Tongue (tissue), 2 donors: ENCODE results near the gene FIS1. TPM values are rescaled to one million over a fixed set of nuclear protein-coding genes. Genes with fewer than 3 reads are reported as not detected.
"Not testable (repeated sequence)": the region's sequence is repeated elsewhere in the genome, so short reads cannot be mapped to it uniquely, and the experiment has no call there.

Experiments used
- DNase-seq: peaks from one replicate; pipeline ENCODE4 v3.0.0-alpha.2; 2015
- total RNA-seq: library from RNA; depleted of rRNA; stranded (reverse); fragments of >200 nt; gene quantifications from one replicate; pipeline ENCODE4 v1.2.3, GENCODE V29; 2014

Gene FIS1
- total RNA-seq, result 180 TPM

DNA sequence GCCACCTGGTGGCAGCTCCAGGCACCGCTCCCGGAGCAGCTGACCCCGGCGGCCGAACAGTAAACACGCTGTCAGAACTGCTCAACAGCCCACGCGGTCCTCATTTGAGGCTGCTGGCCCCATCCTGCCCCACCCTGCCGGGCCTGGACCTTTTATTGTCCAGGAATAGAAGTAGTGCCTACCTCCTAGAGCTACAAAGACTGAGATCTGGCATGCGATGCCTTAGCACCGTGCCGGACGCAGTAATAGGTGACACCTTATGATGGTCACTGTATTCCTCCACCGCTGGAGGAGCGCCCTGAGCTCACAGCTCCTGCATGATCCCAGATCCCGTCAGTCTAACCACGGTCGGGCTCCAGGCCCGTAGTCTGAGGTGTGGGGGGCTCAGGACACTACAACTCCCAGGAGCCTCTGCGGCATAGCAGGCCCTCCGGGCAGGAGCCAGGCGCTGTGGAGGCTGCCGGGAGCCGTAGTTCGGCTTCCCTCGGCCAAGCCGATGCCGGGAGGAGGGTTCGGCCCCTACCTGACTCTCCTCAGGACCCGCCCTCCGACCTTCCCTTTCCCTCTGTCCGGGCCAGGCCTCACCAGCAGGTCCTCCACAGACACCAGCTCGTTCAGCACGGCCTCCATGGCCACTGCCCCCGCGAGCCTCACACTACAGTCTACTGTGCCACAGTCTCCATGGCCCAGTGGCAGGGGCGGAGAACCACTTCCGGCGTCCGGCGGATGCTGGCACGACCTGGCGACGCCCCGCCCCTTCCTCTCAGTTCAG is at the start of gene FIS1:
Gene FIS1, minus strand, starts transcription at position 707 of the 772 bp plus-strand sequence. Its CDS starts 77 bp downstream, at position 630.
- peak; percentile 96 for DNase-seq

DNA sequence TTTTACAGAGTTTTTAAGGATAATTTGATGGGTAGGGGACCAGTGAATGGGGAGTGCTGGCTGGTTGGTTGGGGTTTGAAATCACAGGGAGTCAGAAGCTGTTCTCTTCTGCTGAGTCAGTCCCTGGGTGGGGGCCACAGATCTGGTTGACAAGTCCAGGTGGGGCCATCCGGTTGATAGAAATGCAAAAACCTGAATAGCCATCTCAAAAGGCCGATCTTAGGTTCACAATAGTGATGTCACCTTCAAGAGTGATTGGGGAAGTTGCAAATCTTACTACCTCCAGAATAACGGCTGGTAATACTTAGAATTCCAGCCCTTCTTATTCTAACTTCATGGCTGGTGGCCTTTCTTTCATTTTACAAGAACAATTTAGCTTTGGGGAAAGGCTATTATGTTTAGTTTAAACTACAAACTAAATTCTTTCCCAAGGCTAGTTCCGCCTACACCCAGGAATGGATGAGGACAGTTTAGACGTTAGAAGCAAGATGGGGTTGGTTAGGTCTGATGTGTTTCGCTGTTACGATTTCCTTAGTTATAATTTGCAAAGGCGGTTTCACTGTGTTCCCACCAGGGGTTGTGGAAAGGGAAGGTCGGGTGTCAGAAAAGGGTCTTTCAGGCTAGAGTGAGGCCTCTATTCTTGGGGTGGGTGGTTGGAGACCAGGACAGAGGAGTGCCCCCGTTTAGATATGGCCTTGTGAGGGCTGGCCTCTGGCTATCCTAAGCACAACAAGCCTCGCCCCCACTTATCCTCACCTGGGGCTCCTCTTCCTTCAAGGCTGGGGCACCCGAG is 49.4 kb upstream of the FIS1 start:
- DNase-seq, result no peak

DNA sequence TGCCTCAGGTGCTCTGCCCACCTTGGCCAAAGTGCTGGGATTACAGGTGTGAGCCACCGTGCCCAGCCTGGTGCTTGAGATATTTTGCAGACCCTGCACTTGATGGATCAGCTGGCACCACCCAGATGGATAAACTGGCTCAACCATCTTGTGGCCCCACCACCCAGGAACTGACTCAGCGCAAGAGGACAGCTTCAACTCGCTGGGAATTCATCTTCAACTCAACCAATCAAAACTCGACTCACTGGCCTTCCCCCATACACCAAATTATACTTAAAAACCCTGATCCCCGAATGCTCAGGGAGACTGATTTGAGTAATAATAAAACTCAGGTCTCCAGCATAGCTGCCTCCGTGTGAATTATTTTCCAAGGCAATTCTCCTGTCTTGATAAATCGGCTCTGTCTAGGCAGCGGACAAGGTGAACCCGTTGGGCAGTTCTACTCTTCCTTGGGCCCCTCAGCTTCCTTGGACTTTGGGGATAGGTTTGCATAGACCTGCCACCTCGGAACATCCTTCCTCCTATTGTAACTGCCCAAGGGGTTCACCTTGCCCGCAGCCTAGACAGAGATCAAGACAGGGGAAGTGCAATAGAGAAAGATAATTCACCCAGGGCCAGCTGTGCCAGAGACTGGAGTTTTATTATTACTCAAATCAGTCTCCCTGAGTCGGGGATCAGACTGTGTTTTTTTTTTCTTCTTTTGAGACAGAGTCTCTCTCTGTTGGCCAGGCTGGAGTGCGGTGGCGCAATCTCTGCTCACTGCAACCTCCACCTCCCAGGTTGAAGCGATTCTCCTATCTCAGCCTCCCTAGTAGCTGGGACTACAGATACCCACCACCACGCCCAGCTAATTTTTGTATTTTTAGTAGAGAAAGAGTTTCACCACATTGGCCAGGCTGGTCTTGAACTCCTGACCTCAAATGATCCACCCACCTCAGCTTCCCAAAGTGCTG is 48.5 kb upstream of the FIS1 start:
- DNase-seq, result not testable (repeated sequence)

DNA sequence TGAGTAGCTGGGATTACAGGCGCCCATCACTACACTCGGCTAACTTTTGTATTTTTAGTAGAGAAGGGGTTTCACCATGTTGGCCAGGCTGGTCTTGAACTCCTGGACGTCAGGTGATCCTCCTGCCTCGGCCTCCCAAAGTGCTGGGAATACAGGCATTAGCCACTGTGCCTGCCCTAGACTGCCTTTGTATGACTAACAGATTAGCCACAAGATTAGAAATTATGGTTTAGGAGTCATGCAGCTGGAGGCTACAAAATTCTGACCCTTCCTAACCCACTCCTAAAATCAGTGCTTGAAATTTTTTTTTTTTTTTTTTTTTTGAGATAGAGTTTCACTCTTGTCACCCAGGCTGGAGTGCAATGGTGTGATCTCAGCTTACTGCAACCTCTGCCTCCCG is 47.7 kb upstream of the FIS1 start:
- DNase-seq, result not testable (repeated sequence)

DNA sequence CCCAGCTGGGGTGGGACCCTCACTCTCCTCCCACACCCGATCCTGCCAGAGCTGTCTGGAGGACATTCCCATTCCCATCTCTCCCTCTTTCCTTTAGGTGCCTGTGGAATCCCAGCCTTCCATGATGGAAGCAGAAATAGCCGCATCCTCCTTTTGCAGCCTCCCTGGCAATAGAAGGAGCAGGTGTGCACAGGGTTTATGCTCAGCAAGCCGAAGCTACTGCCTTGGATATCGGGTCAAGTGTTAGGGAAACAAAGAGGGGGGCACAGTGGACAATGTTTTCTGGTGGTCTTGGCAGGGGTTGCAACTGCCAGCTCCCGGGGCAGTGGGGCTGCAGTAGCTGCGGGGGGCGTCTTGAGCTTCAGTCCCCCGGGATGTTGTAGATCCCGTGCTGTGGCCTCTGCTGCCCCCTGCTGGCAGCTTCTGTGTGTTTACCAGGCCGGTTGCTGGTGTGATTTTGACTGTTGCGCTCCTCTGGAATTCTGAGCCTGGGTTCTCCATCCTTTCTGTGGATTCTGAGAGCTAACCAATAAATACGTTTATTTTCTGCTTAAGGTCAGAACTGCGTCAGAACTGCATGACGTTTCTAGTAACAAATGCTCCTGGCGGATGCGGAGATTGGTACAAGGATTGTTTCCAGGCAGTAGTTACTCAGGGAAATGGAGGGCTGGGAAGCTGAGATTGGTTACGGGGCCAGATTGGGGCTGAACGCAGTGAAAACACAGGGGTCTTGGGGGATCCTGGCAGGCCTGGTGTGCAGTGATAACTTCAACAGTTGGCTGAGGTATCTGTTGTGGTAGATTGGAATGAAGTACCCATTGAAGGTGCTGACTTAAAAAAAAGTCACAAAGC is 45.5 kb upstream of the FIS1 start:
- DNase-seq, result peak; percentile 53

DNA sequence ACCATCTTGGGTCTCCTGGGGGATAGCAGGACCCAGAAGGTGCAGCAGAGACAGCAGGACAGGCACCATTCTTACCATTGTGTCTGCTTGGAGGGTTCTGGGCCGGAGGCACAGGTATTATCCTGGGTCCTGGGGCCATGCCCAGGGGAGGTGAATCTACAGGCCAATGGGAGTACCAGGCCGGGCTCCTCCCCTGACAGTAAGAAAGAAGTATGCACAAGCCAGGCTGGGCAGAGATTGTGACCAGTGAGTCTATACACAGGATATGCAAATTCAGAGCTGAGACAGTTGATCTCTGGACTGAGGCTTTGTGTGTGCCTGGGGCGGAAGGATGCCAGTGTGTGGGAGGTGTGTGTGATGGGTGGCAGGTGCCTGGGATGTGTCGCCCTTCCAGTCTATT is 44.8 kb upstream of the FIS1 start:
- not testable (repeated sequence) for DNase-seq

DNA sequence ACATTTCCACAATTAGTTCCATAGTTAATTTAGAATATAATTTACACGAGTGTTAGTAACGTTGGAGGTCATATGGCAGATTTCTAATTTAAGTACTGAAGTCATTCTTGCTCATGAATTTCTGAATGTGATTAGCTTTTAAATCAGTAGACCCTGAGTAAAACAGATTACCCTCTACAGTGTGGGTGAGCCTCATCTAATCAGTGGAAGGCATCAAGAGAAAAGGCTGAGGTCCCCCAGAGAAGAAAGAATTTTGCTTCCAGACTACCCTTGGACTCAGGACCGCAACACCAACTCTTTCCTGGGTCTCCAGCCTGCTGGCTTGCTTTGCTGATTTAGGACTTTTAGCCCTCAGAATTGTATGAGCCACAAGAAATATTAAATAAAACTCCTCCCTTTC is 43.6 kb upstream of the FIS1 start:
- DNase-seq, result no peak

DNA sequence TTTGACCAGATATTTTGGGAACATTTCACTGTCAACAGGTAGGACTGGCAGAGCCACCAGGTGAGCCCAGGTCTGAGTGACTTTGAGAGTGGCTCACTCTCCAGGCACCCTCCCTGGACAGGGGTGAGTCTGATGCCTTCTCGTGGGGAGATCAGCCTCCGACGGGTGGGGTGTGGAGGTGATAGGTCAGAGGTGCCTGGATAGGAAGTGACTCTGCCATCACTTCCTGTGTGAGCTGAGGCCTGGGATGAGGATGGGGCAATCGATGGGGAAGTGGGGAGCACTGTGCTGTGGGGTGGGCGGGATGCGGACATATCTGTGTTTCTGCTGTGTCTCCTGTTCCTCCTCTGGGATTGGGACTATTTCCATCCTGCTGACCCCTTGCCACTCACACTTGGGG is 42.2 kb upstream of the FIS1 start:
- no peak for DNase-seq

DNA sequence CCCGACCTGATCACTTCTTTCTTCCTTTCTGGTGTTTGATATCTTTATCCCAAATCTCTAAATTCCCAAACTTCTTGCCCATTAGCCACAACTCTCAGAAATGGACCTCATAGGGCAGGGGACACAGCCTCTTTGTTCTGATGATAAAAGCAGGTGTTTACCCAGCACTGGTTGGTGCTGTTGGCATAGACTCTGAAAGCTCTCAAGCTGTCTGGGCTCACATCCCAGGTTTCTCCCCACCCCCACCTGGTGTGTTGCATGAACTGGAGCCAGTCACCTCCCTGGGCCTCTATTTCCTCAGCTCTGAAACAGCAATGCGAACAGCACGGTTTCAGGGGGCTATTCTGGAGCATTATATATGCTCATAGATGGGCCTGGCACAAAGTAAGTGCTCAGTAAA is 41.0 kb upstream of the FIS1 start:
- not testable (repeated sequence) for DNase-seq

DNA sequence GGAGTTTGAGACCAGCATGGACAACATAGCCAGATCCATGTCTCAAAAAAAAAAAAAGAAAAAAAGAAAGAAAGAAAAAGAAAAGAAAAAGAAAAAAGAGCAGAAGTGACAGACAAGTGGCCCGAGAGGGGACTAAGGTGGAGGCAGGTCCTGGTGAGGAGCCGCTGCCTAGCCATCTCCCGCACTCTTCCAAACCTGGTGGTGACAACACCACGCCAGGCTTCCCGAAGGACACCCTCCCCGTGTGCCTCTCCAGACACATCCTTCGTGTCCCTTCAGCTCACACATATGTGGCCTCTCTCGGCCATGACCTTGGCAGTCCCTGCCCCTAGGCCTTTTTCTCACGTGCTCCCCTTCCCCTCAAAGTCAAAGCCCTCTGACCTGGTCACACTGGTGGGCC is 40.3 kb upstream of the FIS1 start:
- no peak for DNase-seq

DNA sequence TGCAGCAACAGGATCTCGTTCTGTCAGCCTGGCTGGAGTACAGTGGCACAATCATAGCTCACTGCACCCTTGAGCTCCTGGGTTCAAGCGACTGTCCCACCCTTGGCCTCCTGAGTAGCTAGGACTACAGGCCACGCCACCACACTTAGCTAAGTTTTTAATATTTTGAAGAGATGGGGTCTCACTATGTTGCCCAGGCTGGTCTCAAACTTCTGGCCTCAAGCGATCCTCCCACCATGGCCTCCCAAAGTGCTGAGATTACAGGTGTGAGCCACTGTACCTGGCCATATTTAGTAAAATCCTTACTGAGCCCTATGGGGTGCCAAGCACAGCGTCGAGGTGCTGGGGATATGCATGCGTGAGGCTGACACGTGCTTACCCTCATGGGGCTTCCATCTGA is 36.0 kb upstream of the FIS1 start:
- DNase-seq, result not testable (repeated sequence)

DNA sequence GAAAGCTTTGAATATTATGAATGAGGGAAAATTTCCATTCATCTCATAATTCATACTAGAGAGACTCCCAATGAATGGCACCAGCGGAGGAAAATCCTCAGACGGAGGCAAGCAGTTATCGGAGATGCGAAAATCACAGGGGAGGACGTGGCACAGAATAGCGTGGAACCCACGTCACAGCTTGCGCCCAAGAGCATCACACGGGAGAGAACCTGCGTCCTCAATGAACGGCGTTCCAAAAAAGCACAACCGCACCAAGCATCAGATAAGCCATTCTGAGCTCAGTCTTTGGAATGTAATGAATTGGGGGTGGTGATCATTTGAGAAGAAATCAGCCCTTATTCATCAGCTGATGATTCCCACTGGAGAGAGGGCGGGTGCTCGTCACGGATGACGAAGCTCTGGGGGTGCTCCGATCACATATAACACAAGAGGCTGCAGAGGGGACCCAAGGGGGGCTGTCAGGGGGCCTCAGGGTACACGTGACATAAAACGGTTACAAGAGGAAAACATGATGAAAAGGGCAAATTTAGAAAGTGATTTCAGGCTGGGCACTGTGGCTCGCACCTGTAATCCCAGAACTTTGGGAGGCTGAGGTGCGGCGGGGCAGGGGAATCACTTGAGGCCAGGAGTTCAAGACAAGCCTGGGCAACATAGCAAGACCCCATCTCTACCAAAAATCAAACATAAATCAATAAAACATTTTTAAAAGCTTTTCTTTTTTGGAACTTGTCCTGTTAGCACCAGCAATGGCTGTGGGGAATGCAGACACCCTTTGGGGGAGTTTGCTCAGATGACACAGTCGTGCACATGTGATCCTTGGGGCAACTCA is 33.8 kb upstream of the FIS1 start:
- no peak for DNase-seq

DNA sequence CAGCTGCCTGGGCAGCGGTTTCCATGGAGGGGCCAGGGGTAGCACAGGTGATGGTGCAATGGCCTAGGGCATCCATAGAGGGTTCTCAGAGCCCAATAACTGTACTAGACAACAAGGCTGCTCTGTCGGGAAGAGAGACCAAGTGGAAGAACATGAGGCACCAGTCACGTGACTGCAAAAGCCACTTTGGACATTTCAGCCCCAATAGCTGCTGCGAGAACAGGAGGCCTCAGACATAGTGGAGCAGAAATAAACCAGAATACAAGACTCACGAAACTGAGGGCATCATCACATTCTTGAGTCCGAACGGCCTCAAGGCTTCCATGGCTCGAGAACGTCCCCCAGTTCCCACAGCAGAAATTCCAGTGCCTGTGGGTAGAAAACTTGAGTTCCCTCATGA is 32.3 kb upstream of the FIS1 start:
- DNase-seq, result no peak

DNA sequence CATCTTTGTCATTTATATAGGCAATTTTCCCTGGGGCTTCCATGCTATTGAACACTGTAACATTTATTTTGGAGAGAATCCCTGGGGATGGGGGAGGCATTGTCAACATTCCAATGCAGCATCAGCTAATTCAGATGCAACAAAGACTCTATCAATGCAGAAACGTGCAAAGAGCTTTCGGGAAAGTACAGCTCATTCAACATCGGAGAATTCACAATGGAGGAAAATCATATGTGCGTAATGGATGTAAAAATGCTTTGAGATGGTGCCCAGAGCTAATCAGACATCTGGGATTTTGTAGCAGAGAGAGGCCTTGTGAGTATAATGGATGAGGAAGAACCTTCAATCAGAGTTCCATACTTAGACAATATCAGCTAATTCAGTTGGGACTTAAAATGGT is 28.3 kb upstream of the FIS1 start:
- peak; percentile 41 for DNase-seq

DNA sequence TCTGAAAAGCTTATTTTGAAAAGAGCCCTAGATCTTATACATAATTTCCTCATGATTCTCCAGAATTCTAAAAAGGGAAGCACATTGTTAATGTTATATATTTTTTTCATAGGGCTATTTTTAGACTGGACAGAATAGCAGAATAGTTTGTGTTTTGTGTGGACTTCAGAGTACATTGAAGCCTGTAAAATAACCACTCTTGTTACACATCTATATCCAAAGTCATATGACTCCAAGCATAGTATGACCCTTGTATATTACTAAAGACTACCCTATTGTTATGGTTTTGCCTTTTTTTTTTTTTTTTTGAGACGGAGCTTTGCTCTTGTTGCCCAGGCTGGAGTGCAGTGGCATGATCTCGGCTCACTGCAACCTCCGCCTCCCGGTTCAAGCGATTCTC is 26.1 kb upstream of the FIS1 start:
- no peak for DNase-seq

DNA sequence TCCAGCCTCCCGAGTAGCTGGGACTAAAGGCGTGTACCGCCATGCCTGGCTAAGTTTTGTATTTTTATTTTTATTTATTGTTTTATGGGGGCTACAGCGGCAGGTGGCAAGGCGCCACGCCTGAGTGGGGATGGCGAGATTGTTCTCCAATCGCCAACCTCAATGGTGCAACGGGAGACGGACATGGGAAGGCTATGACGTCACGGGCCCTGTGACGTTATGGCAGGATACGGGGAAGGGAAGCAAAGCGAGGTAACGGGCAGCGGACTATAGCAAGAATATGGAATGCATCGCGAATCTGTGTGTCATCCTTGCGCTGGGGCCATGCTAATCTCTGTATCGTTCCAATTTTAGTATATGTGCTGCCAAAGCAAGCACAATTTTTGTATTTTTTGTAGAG is 24.8 kb upstream of the FIS1 start:
- no peak for DNase-seq

DNA sequence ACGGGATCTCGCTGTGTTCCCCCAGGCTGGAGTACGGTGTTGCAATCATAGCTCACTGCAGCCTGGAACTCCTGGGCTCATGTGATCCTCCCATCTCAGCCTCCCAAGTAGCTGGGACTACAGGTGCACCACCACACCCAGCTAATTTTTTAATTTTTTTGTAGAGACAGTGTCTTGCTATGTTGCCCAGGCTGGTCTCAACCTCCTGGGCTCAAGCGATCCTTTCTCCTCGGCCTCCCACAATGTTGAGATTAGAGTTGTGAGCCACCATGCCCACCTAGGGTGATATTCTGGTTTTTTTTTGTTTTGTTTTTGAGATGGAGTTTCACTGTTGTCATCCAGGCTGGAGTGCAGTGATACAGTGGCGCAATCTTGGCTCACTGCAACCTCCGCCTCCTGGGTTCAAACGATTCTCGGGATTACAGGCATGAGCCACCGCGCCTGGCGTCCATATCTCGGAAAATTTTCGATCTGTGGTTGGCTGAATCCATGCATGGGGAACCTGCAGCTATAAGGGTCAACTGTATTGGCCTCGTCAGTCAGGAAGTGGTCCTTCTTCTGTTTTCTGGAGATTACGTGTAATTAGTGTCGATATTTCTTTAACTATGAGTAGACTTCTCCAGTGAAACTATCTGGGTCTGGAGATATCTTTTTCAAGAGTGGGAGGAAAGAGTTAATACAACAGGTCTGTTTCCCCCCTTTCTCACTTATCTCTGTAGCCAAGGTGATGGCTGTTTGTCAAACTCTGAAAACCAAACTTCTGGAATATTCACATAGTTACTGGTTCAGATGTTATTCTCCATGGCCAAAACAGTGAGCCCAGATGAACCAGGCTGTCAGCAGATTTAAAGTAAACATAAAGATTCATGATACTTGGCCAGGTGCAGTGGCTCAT is 21.0 kb upstream of the FIS1 start:
- DNase-seq, result no peak

DNA sequence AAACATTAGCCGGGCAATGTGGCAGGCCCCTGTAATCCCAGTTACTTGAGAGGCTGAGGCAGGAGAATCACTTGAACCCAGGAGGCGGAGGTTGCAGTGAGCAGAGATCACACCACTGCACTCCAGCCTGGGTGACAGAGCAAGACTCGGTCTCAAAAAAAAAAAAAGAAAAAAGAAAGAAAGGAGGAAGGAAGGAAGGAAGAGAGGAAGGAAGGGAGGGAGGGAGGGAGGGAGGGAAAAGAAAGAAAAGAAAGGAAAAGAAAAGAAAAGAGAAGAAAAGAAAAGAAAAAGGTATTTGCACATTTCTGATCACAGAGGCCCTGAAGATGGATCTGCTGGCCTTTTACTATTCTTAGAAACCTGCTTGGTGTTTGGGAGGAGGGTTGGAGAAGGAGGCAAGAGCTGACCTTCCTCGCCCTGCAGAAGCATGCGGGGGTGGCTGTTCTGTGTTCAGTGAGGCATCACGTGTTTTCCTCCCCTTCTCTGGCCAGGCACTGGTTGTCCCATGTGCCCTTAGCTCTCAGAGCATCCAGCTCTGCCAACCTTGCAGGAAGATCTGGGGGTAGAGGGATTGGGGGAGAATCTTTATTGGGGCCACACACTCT is 19.3 kb upstream of the FIS1 start:
- not testable (repeated sequence) for DNase-seq

DNA sequence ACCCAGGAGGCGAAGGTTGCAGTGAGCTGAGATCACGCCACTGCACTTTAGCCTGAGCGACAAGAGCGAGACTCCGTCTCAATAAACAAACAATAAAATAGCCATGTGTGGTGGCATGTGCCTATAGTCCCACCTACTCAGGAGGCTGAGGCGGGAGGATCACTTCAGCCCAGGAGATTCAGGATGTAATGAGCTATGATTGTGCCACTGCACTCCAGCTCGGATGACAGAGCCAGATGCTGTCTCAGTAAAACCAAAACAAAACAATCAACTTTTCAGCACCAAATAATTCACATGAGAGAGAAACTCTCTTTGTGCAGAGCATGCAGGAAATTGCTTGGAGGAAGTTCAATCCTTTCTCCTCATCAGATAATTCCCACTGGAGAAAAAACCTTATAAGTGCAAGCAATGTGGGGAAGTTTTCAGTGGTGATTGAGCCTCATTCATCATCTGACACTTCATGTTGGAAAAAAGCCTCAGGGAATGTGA is 13.4 kb upstream of the FIS1 start:
- DNase-seq, result no peak
